NK-92 (cell line): Measurements from ENCODE around the gene DNAAF5.

Experiments used
- DNase-seq: peaks from one replicate; lab custom pipeline; 2025; ENCODE audit not compliant: unreplicated experiment; lab: John Stamatoyannopoulos, UW

The DNAAF5 gene

GRCh38 chr7:706721-707120 lies 19.8 kb upstream of the DNAAF5 start:
- DNase-seq, result no peak

DNA sequence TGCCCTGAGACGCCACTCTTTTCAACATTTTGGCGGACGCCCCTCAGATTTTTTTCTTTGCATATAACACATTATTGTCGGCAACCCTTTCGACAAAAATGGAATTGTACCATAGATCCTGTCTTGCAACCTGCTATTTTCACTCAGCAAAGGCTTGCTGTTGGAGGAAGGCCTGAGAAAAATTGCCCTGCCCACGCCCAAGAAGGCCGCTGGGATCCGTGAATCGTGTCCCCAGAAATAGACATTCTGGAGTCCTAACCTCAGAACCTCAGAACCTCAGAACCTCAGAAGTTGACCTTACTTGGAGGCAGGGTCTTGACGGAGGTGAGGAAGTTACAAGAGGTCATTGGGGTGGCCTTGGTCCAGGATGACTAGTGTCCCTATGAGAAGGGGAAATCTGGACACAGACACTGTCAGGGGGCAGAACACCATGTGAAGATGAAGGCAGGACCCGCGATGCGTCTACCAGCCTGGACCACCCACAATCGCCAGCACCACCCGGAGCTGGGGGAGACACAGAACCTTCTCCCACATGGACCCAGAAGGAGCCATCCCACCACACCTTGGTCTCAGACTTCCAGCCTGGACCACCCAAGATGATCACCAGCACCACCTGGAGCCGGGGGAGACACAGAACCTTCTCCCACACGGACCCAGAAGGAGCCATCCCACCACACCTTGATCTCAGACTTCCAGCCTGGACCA lies 19.1 kb upstream of the DNAAF5 start:
- DNase-seq, result no peak

- no peak for DNase-seq
Observed at GRCh38 chr7:710161-710560, 16.3 kb upstream of the DNAAF5 start.

DNA sequence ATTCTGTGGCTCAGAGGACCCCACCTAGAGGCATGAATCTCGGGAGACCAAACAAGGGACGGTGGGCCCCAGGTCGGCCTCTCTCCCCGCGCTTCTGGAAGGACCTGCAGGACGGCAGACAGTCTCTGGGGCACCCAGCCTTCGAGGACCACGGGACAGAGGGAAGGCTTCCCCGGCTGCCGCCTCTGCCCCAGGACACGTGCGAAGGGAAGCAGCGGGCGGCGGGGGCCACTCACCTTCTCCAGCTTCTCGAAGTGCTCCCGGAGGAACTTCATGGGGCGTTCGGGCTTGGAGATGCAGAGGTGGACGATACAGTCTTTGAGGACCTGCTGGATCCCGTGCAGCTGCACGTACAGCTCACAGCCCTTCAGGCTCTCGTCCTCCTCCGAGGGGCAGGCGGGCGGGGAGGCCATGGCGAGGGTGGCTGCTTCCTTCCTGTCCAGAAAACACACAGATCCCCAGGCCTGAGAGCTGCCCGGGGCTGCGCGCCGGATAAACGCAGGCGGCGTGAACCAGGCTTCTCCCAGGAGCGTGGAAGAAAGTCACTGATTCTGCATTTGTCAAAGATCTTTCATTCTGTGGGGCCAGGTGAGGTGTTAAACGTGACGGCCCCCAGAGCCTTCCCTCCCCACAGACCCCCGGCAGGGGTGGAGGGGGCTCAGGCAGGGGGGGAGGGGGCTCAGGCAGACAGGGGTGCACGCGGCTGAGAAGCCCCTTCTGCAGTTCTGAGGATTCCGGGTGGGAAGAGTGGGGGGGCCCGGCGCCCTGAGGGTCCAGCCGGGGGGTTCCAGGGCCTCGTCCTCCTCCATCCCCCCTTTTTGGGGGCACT lies 15.2 kb upstream of the DNAAF5 start:
- no peak for DNase-seq

- no peak for DNase-seq
Observed at GRCh38 chr7:711922-712380, 14.5 kb upstream of the DNAAF5 start.

DNA sequence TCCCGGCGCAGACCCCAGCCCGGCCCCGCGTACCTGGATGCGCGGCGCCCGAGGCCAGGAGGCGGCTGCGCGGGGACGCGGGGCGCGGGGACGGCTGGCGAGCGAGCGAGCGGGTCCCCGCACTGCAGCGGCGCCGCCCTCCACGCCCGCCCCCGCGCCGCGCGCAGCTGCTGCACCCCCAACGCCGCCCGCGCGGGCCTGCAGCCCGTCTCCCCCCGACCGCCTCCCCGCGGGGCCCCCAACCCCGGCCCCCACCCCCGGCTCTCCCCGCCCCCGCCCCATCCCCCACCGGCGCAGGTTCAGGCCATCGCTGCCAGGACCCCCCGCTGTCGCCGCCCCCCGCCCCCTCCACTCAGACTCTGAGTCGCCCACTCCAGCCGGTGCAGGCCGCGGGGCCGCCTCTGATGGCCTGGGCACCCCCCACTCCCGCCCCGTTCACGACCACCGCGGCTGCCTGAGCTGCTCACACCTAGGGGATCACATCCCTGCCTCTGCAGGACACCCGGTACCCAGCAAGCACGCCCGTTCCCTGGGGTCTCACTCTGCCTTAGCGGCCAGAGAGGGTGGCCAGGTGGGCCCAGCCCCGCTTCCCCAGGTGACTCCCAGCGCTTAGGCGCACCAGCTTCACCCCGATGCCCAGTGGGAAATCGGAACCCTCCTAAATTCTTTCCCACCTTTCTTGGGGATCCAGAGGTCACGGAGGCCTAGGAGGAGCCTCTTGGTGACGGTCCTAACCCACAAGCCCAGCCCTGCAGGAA lies 13.9 kb upstream of the DNAAF5 start:
- DNase-seq, result no peak

- no peak for DNase-seq
Observed at GRCh38 chr7:713139-713457, 13.4 kb upstream of the DNAAF5 start.

GRCh38 chr7:713488-714230 lies 12.8 kb upstream of the DNAAF5 start:
- no peak for DNase-seq

- no peak for DNase-seq
Observed at GRCh38 chr7:714251-714671, 12.2 kb upstream of the DNAAF5 start.

GRCh38 chr7:716222-716621 lies 10.3 kb upstream of the DNAAF5 start:
- DNase-seq, result no peak

- DNase-seq, result no peak
Observed at GRCh38 chr7:716636-717035, 9.9 kb upstream of the DNAAF5 start.

DNA sequence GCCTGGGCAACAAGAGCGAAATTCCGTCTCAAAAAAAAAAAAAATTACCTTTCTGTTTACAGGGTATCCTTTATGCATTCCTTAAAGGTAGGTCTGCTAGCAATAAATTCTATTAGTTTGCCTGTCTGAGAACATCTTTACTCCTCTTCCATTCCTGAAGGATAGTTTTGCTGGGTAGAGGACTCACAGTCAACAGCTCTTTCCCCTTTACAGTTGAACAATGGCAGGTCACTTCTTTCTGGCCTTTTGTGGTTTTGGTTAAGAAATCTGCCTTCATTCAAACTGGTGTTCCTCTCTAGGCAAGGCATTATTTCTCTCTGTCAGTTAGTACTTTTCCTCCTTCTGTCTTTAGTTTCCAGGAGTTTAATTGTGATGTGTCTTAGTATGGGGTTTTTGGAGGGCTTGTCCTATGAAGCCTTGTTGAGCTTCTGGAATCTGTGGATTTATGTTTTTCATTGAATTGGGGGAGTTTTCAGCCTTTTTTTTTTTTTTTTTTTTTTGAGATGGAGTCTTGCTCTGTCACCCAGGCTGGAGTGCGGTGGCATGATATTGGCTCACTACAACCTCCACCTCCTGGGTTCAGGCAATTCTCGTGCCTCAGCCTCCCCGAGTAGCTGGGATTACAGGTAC lies 4.8 kb upstream of the DNAAF5 start:
- DNase-seq, result no peak

GRCh38 chr7:723541-723940 lies 3.0 kb upstream of the DNAAF5 start:
- DNase-seq, result no peak

DNA sequence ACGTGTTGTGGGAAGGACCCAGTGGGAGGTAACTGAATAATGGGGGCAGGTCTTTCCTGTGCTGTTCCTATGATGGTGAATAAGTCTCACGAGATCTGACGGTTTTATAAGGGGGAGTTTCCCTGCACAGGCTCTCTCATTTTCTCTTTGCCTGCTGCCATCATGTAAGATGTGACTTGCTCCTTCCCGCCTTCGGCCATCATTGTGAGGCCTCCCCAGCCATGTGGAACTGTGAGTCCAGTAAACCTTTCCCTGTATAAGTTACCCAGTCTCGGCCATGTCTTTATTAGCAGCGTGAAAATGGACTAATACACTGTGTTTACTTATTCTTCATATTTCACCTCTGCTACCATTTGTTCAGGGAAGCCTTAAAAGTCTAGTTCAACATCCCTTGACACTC lies 2.2 kb upstream of the DNAAF5 start:
- no peak for DNase-seq

DNA sequence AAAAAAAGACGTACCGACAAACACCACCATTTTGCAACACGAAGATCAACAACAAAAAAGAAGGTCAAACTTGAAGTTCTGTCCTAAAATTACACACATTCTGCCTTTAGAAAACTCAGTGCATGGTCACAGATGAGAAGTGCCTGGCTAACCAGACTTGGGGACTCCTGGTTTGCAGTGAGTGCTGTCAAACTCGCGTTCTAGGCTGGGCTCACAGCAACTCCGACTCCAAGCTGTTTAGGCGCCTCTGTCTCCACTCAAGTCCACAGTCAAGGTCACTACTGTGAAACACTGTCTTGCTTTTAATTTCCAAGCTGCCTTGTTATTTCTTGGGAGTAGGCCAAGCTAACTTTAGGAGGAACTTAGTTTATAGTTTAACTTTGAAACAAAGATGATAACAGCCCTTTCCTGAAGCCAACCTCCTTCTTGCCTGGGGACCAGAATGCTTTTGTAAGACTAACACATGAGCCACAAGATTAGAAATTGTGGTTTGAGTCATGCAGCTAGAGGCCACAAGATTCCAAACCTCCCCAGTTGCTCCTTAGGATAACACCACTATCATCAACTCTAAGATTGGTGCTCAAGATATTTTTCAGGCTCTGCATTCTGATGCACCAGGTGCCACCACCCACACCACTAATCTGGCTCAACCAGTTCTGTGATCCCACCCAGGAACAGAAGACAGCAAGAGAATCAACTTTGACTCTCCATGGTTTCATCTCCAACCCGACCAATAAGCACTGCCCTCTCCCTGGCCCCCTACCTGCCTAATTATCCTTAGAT lies 1.1 kb upstream of the DNAAF5 start:
- no peak for DNase-seq

- no peak for DNase-seq
Observed at GRCh38 chr7:726854-727103, 280 bp downstream of the DNAAF5 start.

GRCh38 chr7:727104-727805 lies 756 bp downstream of the DNAAF5 start, which contains the start of gene PRKAR1B:
Gene PRKAR1B (minus strand): TSS chr7:727281. CDS start chr7:711505, 15,776 bp downstream.
- DNase-seq, result no peak

GRCh38 chr7:727806-728460 lies 1.4 kb downstream of the DNAAF5 start:
- DNase-seq, result no peak

DNA sequence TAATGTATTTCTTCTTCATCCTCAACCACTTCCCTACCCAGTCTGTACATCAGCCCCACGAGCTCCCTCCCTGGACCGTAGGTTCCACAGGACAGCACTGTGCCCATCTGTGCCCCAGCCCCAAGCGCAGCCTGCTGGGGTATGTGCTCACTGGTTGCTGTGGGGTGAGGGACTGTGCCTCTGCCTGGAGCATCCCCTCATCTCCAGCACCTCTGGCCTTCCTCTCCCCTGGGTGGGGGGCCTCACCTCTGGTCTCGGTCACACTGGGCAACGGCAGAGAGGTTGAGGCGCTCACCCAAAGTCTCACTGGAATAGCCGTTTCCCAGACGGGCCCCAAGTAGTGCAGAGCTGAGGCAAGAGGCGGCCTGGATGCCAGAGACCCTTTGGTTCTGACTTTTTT lies 2.1 kb downstream of the DNAAF5 start:
- DNase-seq, result no peak
